Heart right ventricle (tissue), 16 donors: ENCODE results near the gene GOLGA2. TPM values are rescaled to one million over a fixed set of nuclear protein-coding genes. Genes with fewer than 3 reads are reported as not detected.
A peak's percentile ranks its signal among the peaks of the same experiment; 100 is the strongest.

ENCODE experiments used
- ATAC-seq, 8 donors: fragments of 200-7000 bp; cut with Tn5 transposase; one replicate each; pipeline ENCODE4 v1.9.1; 2020; ENCODE audit warnings: mild to moderate bottlenecking in 8 of 8, moderate library complexity in 8 of 8, moderate number of reproducible peaks in 1 of 8
- DNase-seq, 2 donors: peaks; one replicate each; pipeline ENCODE4 v3.0.0-alpha.2; 2020
- H3K27ac ChIP-seq, 10 donors: fragments of 200-600 bp; sonication (generic) in 2 of 10; one replicate each; pipeline versions ENCODE4 v1.5.0 to v1.8.0; 2020 to 2022; ENCODE audit warnings: mild to moderate bottlenecking in 3 of 10
- H3K27me3 ChIP-seq, 7 donors: fragments of 200-600 bp; one replicate each; pipeline ENCODE4 v1.8.0; 2021 to 2022; ENCODE audit warnings: mild to moderate bottlenecking in 2 of 7
- H3K36me3 ChIP-seq, 9 donors: fragments of 200-600 bp; sonication (generic) in 1 of 9; one replicate each; pipeline versions ENCODE4 v1.5.0 to v1.8.0; 2020 to 2022; ENCODE audit warnings: mild to moderate bottlenecking in 2 of 9
- H3K4me1 ChIP-seq, 9 donors: fragments of 200-600 bp; sonication (generic) in 1 of 9; one replicate each; pipeline versions ENCODE4 v1.5.0 to v1.8.0; 2020 to 2022; ENCODE audit warnings: mild to moderate bottlenecking in 4 of 9
- H3K4me3 ChIP-seq, 10 donors: fragments of 200-600 bp; sonication (generic) in 2 of 10; one replicate each; pipeline versions ENCODE4 v1.5.0 to v1.8.0; 2020 to 2022; ENCODE audit warnings: mild to moderate bottlenecking in 7 of 10, moderate library complexity in 2 of 10
- H3K9me3 ChIP-seq, 11 donors: fragments of 200-600 bp in 10 of 11; sonication (generic) in 2 of 11; one replicate each; pipeline versions ENCODE4 v1.5.0 to v1.8.0; 2013 to 2022; ENCODE audit warnings: mild to moderate bottlenecking in 2 of 11, control low read depth in 1 of 11, moderate library complexity in 1 of 11
- CTCF ChIP-seq, 9 donors: fragments of 200-600 bp; sonication (generic) in 2 of 9; IDR thresholded peaks; one replicate each; pipeline versions ENCODE4 v1.5.0 to v1.8.0; 2021 to 2022; ENCODE audit warnings: antibody characterized with exemption in 9 of 9, mild to moderate bottlenecking in 5 of 9, moderate library complexity in 1 of 9
- WGBS, 2 donors: extraction: QIAGEN DNeasy Blood & Tissue Kit; methylation state at CpG; one replicate each; pipeline ENCODE4 v1.1.7; 2013; ENCODE audit warnings: inconsistent platforms in 1 of 2; 5-methylcytosine and 5-hydroxymethylcytosine counted together
- intact Hi-C, 10 donors: fragments of 100-400 bp; cut with DNase I; formaldehyde crosslinking; loops; one replicate each; pipeline versions ENCODE4 v1.11.1 to v1.14.2; 2022
- long read RNA-seq, 3 donors: library from polyadenylated mRNA; unstranded; transcript quantifications; one replicate each; pipeline ENCODE4 v2.0.0, GENCODE V29; 2020 to 2021
- polyA plus RNA-seq, 2 donors: library from polyadenylated mRNA; stranded (reverse); fragments of 200-250 nt; gene quantifications; one replicate each; pipeline ENCODE4 v1.2.3, GENCODE V29; 2013
- total RNA-seq, 10 donors: library from RNA; stranded (reverse); fragmentation: NEBNext Ultra II Directional in 3 of 10; extraction: Animal tissue kit (Norgen Biotek cat#: 25700) in 3 of 10; gene quantifications; one replicate each; pipeline versions ENCODE4 v1.2.1 to v1.2.4, GENCODE V29; 2021 to 2023
- donor health status: Arrhythmogenic right ventricular cardiomyopathy.
- donor health status: ischemic (EF 13 %, LVEDD 7.1; RV severe dilation, severe dysfunction).
- donor health status: healthy with polysubstance abuse.
- donor health status: DM: no; HTN: yes; CAD: no.
- donor health status: DM: no; HTN: no; CAD: no.
- donor health status: ischemic (EF 25% LVEDD 6.9; RV normal size, moderate dysfunction).
- donor health status: ischemic (EF 25% LVEDD 5.7; RV mildly dilated, moderate dysfunction).
- donor health status: healthy.
- donor health status: DM: yes; HTN: yes; CAD: no.
- donor health status: Ischemic cardiomyopathy.
- donor health status: ischemic (EF 35%, LVEDD 5.7; RV mildly dilated, moderate dysfunction).
- donor health status: nonischemic (EF 11% LVEDD 7.7; RV severe dilation, severe dysfunction).
- donor health status: DM: yes; HTN: yes; CAD: no.
- donor health status: PGD.
- donor health status: ischemic (EF 29% LVEDD 5.4; RV normal size, mild dysfunction).
- donor health status: nonischemic (EF 23%, LVEDD 6.1; RV moderate dilation, normal function).

Gene GOLGA2
- total RNA-seq (100 to 1,000 TPM in 1 of 10 donors, 10 to 100 TPM in 9; 78.0 to 101 (median 89.1) TPM), polyA plus RNA-seq (10 to 100 TPM; 85.7 to 91.8 TPM)
- long read RNA-seq, donor 1, partial matches to known transcripts = 11 of 48 reads
- long read RNA-seq, donor 1, other reads (novel, unspliced or antisense) = 35 of 48 reads
- long read RNA-seq, donor 2, partial matches to known transcripts = 10 of 52 reads
- long read RNA-seq, donor 2, other reads (novel, unspliced or antisense) = 38 of 52 reads
- long read RNA-seq, donor 3, partial matches to known transcripts = 6 of 17 reads
- long read RNA-seq, donor 3, other reads (novel, unspliced or antisense) = 11 of 17 reads

GRCh38 chr9:128275198-128276007, at the start of gene GOLGA2:
GOLGA2 (minus strand) TSS chr9:128276007; CDS start chr9:128275976, 31 bp downstream.
- H3K9me3 ChIP-seq = no peaks in the 10 kb centered on the region
- peaks cover 3 to 56% (median 29%) of the 10 kb centered on the region in 9 donors for H3K4me1 ChIP-seq
- 1% methylated on average over 55 to 57 of the region's 57 CpGs for WGBS, 2 donors
- peak; percentile 59 to 80 (median 68) for ATAC-seq
- H3K27me3 ChIP-seq = no peaks in the 10 kb centered on the region
- H3K36me3 ChIP-seq = peaks cover 0 to 35% (median 16%) of the 10 kb centered on the region in 9 donors
- H3K27ac ChIP-seq = peak within 1 kb of the TSS; percentile 10 to 96 (median 94)
- peak in 1 of 2 donors; percentile 50 for DNase-seq
- no peak for TF ChIP-seq CTCF (IDR thresholded peaks at IDR 0.05)
- peak within 1 kb of the TSS; percentile 76 to 96 (median 90) for H3K4me3 ChIP-seq
- intact Hi-C loops = loop anchor here in 3 of 10 donors (5.0 kb wide), 1 partner anchor 47 kb away; the partner anchor contains the start of genes COQ4 (in 3 of the 3) and TRUB2 (in 3 of the 3)

GRCh38 chr9:128324401-128324800, 48.6 kb upstream of the GOLGA2 start:
- no peak for ATAC-seq

GRCh38 chr9:128323791-128324190, 48.0 kb upstream of the GOLGA2 start:
- DNase-seq (no peak), ATAC-seq (no peak)
- no peaks in the 10 kb centered on the region for H3K9me3 ChIP-seq
- peak overlapping the region in 1 of 10 donors; percentile 95 for H3K27ac ChIP-seq
- peaks cover 8 to 44% (median 35%) of the 10 kb centered on the region in 9 donors for H3K4me1 ChIP-seq
- intact Hi-C loops = loop anchor here in 4 of 10 donors (5.0 to 10.0 kb wide), 2 partner anchors 46 to 129 kb away; partner anchors contain the start of genes GOLGA2 (in 3 of the 4), SWI5 (in 3 of the 4) and CIZ1 (in 1 of the 4)
- WGBS, 2 donors = 88 to 94% methylated on average over 12 of the region's 12 CpGs
- TF ChIP-seq CTCF (IDR thresholded peaks at IDR 0.05) = no peak
- H3K27me3 ChIP-seq = no peaks in the 10 kb centered on the region
- peaks cover 0 to 66% (median 0%) of the 10 kb centered on the region in 9 donors for H3K36me3 ChIP-seq
- peak overlapping the region in 9 of 10 donors; percentile 83 to 100 (median 94) for H3K4me3 ChIP-seq

More at GRCh38 chr9:128324401-128324800, 48.6 kb upstream of the GOLGA2 start:
- no peak overlapping the region for H3K27ac ChIP-seq
- 98 to 100% methylated on average over 1 of the region's 1 CpG for WGBS, 2 donors
- DNase-seq = no peak
- H3K4me1 ChIP-seq = peaks cover 8 to 44% (median 35%) of the 10 kb centered on the region in 9 donors
- no peak overlapping the region for H3K4me3 ChIP-seq
- intact Hi-C loops = loop anchor here in 4 of 10 donors (5.0 to 10.0 kb wide), 2 partner anchors 47 to 130 kb away; partner anchors contain the start of genes GOLGA2 (in 3 of the 4), SWI5 (in 3 of the 4) and CIZ1 (in 1 of the 4)
- peaks cover 0 to 65% (median 0%) of the 10 kb centered on the region in 9 donors for H3K36me3 ChIP-seq
- TF ChIP-seq CTCF (IDR thresholded peaks at IDR 0.05) = no peak
- H3K27me3 ChIP-seq = no peaks in the 10 kb centered on the region
- H3K9me3 ChIP-seq = no peaks in the 10 kb centered on the region
